ENCODE results near the gene COPZ2. TPM values are rescaled to one million over a fixed set of nuclear protein-coding genes. Genes with fewer than 3 reads are reported as not detected.
A peak's percentile ranks its signal among the peaks of the same experiment; 100 is the strongest.

Gene COPZ2
- total and polyA plus RNA-seq, 9 of the 15 experiments (the other 6 are each of a cell fraction or from before 2014, with no cell fraction given) = 0.22 to 0.49 TPM; not detected in 7

DNA sequence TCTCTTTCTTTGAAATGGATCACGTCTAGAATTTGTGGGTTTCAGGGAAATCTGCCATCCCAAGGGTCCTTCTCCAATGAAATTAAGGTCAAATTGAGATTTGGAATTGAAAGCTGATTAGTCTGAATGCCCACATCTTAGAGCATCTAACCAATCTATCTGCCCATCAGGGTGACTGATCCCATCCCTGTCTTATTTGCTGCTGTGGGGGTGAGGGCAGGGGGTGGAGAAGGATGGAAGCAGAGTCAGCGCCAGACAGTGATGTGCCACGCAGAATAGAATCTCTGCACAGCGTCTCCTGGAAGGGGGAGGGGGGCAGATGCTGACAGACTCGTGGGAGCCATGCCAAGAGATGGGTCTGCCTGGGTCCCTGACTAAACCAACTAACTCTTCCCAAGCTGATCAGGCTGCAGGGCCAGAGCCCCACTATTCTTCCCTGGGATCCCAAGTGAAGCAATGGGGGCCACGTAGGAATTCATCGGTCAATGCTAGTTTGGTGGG, 34.6 kb downstream of the COPZ2 start:
- no peaks in the 10 kb centered on the region for H3K9me1 ChIP-seq (ENCODE audit: control insufficient read depth, insufficient read depth, low read length)
- no peak for ATAC-seq
- H3K27ac ChIP-seq (ENCODE audit: extremely low read depth, low read depth, low read length) = peak overlapping the region; percentile 87
- no peaks in the 10 kb centered on the region for H3K27me3 ChIP-seq (ENCODE audit: control insufficient read depth in 2 of 2, insufficient read depth in 2 of 2, low read length in 2 of 2)
- H3K4me2 ChIP-seq (ENCODE audit: insufficient read depth, low read length) = peak overlapping the region; percentile 64; the same call in 1 of the 2 replicates
- peak overlapping the region in 1 of 2 experiments; percentile 73; a peak in 2 of 4 replicates for H3K9ac ChIP-seq (ENCODE audit: insufficient read depth in 1 of 2, low read depth in 2 of 2, low read length in 2 of 2)
- no peak for FAIRE-seq
- H3K4me1 ChIP-seq (replicated peaks in 1 of 2; ENCODE audit: control insufficient read depth in 2 of 2, insufficient read depth in 2 of 2, low read length in 2 of 2) = peaks cover 15 to 20% of the 10 kb centered on the region in 2 experiments
- no peaks in the 10 kb centered on the region for H4K20me1 ChIP-seq (replicated peaks; ENCODE audit: control insufficient read depth, insufficient read depth, low read length)
- no peaks in the 10 kb centered on the region for H3K36me3 ChIP-seq (ENCODE audit: control insufficient read depth, insufficient read depth, low read length)
- in situ Hi-C loops (cut with MboI) (no loop called here), intact Hi-C loops (cut with micrococcal nuclease) (no loop called here)
- WGBS (ENCODE audit: insufficient coverage, low coverage, missing lambda C conversion rate) = 68% methylated on average over 5 of the region's 7 CpGs
- ChIA-PET POLR2A (interaction anchor here (0.7 to 1.8 kb wide), 8 partner anchors 9 to 107 kb away, joined by 3 to 8 read pairs (median 4); partner anchors contain the start of genes CDK5RAP3 and SP2), CTCF (ENCODE audit: low intra/inter-chr PET ratio) (interaction anchor here (0.6 kb wide), 1 partner anchor 31 kb away, joined by 3 read pairs; no protein-coding TSS in a partner anchor)
- H3K9me3 ChIP-seq (replicated peaks; ENCODE audit: control insufficient read depth, insufficient read depth, low read depth, low read length) = no peaks in the 10 kb centered on the region
- H3K79me2 ChIP-seq (ENCODE audit: control insufficient read depth, insufficient read depth, low read length) = no peaks in the 10 kb centered on the region
- DNase-seq (ENCODE audit: extremely low read depth in 1 of 4, low spot score in 3 of 4) = no peak
- peak overlapping the region; percentile 91 for H2AFZ ChIP-seq (ENCODE audit: low read depth, low read length)
- BruUV-seq (replicated peaks) = no TSS peak
- H3K4me3 ChIP-seq = no peak overlapping the region
- TF ChIP-seq BACH1 (tag; IDR thresholded peaks at IDR 0.05) = peak; percentile 43; the same call in 1 of the 2 replicates
- no peak for TF ChIP-seq CAMTA2 (CRISPR knock-in tag; conservative IDR thresholded peaks at IDR 0.05)
- 0 out of 2 replicates have a peak, but pooled peaks have one; percentile 59 for TF ChIP-seq ZKSCAN8 (CRISPR knock-in tag; IDR thresholded peaks at IDR 0.05)
- TF ChIP-seq BRD9 (IDR thresholded peaks at IDR 0.05; ENCODE audit: low read depth, partially characterized antibody) = peak; percentile 55
- 0 out of 2 replicates have a peak, but pooled peaks have one; percentile 7 for TF ChIP-seq ZNF175 (CRISPR knock-in tag; IDR thresholded peaks at IDR 0.05; ENCODE audit: low read depth)
- TF ChIP-seq, protein P1, sequence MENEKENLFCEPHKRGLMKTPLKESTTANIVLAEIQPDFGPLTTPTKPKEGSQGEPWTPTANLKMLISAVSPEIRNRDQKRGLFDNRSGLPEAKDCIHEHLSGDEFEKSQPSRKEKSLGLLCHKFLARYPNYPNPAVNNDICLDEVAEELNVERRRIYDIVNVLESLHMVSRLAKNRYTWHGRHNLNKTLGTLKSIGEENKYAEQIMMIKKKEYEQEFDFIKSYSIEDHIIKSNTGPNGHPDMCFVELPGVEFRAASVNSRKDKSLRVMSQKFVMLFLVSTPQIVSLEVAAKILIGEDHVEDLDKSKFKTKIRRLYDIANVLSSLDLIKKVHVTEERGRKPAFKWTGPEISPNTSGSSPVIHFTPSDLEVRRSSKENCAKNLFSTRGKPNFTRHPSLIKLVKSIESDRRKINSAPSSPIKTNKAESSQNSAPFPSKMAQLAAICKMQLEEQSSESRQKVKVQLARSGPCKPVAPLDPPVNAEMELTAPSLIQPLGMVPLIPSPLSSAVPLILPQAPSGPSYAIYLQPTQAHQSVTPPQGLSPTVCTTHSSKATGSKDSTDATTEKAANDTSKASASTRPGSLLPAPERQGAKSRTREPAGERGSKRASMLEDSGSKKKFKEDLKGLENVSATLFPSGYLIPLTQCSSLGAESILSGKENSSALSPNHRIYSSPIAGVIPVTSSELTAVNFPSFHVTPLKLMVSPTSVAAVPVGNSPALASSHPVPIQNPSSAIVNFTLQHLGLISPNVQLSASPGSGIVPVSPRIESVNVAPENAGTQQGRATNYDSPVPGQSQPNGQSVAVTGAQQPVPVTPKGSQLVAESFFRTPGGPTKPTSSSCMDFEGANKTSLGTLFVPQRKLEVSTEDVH (IDR thresholded peaks at IDR 0.05; ENCODE audit: low read depth, partially characterized antibody) = no peak
- TF ChIP-seq ELF1 (tag; IDR thresholded peaks at IDR 0.05) = peak; percentile 37; the same call in 1 of the 2 replicates
- 0 out of 2 replicates have a peak, but pooled peaks have one; percentile 30 for TF ChIP-seq ZNF41 (CRISPR knock-in tag; conservative IDR thresholded peaks at IDR 0.05)
- peak; percentile 14; the same call in 1 of the 2 replicates for TF ChIP-seq SMARCA4 (IDR thresholded peaks at IDR 0.05)
- TF ChIP-seq NCOA1 (IDR thresholded peaks at IDR 0.05; ENCODE audit: low read depth) = no peak
- no peak for TF ChIP-seq ZNF324 (CRISPR knock-in tag; IDR thresholded peaks at IDR 0.05)
- 0 out of 2 replicates have a peak, but pooled peaks have one; percentile 24 for TF ChIP-seq PTRF (tag; IDR thresholded peaks at IDR 0.05)
- TF ChIP-seq CBX3 (IDR thresholded peaks at IDR 0.05; ENCODE audit: borderline replicate concordance in 1 of 2, low read length in 2 of 2) = no peak
- TF ChIP-seq ZNF584 (CRISPR knock-in tag; IDR thresholded peaks at IDR 0.05; ENCODE audit: low read depth) = 0 out of 2 replicates have a peak, but pooled peaks have one; percentile 2
- TF ChIP-seq, protein P2, sequence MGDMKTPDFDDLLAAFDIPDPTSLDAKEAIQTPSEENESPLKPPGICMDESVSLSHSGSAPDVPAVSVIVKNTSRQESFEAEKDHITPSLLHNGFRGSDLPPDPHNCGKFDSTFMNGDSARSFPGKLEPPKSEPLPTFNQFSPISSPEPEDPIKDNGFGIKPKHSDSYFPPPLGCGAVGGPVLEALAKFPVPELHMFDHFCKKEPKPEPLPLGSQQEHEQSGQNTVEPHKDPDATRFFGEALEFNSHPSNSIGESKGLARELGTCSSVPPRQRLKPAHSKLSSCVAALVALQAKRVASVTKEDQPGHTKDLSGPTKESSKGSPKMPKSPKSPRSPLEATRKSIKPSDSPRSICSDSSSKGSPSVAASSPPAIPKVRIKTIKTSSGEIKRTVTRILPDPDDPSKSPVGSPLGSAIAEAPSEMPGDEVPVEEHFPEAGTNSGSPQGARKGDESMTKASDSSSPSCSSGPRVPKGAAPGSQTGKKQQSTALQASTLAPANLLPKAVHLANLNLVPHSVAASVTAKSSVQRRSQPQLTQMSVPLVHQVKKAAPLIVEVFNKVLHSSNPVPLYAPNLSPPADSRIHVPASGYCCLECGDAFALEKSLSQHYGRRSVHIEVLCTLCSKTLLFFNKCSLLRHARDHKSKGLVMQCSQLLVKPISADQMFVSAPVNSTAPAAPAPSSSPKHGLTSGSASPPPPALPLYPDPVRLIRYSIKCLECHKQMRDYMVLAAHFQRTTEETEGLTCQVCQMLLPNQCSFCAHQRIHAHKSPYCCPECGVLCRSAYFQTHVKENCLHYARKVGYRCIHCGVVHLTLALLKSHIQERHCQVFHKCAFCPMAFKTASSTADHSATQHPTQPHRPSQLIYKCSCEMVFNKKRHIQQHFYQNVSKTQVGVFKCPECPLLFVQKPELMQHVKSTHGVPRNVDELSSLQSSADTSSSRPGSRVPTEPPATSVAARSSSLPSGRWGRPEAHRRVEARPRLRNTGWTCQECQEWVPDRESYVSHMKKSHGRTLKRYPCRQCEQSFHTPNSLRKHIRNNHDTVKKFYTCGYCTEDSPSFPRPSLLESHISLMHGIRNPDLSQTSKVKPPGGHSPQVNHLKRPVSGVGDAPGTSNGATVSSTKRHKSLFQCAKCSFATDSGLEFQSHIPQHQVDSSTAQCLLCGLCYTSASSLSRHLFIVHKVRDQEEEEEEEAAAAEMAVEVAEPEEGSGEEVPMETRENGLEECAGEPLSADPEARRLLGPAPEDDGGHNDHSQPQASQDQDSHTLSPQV (IDR thresholded peaks at IDR 0.05) = peak; percentile 4; the same call in 1 of the 2 replicates

Measured in K562 (cell line).